Measurements from ENCODE around the gene CRLF1. TPM values are rescaled to one million over a fixed set of nuclear protein-coding genes. Genes with fewer than 3 reads are reported as not detected.
"Not testable (repeated sequence)": the region's sequence is repeated elsewhere in the genome, so short reads cannot be mapped to it uniquely, and the experiment has no call there.

The CRLF1 gene
- total RNA-seq, 1 experiment from 2014 or later, result not detected

DNA sequence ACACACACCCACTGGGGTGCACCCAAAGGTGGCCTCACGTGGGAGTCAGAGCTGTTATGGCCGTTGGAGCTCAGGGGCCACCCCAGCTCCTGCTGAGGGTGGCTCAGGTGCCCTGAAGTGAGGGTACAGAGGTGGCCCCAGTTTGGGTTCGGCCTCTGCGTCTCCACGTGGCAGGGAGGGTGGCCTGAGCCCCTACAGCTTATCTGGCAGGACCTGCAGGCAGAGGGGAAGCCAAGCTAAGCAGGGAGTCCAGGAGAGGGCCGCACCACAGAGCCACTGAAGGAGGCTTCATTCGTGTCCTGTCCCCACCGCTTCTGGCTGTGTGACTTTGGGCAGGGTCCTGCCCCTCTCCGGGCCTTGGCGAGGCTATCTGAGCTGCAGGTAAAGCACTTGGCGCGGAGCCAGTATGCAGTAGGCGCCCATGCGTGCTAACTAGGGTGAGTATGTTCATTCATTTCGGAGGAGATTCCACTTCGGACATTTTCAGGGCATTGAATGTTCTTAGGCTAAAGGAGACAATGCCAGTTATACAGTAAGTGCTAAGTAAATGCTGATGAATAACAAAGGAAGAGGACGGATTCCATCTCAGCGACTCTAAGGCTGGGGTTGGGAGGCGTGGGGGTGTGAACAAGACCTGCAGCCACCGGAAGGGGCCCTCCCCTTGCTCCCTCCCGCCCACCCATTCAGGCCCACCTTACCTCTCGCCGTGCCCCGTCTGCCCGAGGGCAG, 13.1 kb downstream of the CRLF1 start:
- Histone ChIP-seq H3K36me3 (ENCODE audit: insufficient read depth, low read length) (no peaks in the 10 kb centered on the region), H3K4me2 (ENCODE audit: low read depth, low read length, poor library complexity, severe bottlenecking) (peak overlapping the region; percentile 95), H3K9me3 (ENCODE audit: low read length) (no peaks in the 10 kb centered on the region), H3K4me3 (ENCODE audit: low read length) (peak overlapping the region; percentile 73), H4K20me1 (ENCODE audit: insufficient read depth, low read depth, low read length) (no peaks in the 10 kb centered on the region), H3K4me1 (ENCODE audit: low read length) (peaks cover 43% of the 10 kb centered on the region), H3K9me2 (replicated peaks; ENCODE audit: insufficient read depth, low read length) (no peaks in the 10 kb centered on the region), H2AFZ (ENCODE audit: low read length) (no peak overlapping the region), H3K79me2 (ENCODE audit: low read length) (no peaks in the 10 kb centered on the region), H3K27me3 (ENCODE audit: low read length) (no peaks in the 10 kb centered on the region), H3K27ac (ENCODE audit: low read length) (peak overlapping the region; percentile 23; the same call in 1 of the 2 replicates), H3K9ac (ENCODE audit: low read length) (peak overlapping the region; percentile 74)
- peak; percentile 68 for DNase-seq

DNA sequence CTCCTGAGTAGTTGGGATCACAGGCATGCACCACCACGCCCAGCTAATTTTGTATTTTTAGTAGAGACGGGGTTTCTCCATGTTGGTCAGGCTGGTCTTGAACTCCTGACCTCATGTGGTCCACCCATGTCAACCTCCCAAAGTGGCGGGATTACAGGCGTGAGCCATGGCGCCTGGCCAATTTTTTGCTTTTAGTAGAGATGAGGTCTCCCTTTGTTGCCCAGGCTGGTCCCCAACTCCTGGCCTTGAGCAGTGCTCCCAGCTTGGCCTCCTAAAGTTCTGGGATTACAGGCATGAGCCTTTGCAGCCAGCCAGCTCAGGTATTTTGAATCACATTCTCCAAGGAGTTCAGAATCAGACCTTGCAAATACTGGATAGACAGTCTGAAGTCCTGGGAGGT, 13.9 kb downstream of the CRLF1 start:
- H3K27me3 ChIP-seq (ENCODE audit: low read length); H3K9me3 ChIP-seq (ENCODE audit: low read length); H3K79me2 ChIP-seq (ENCODE audit: low read length); H2AFZ ChIP-seq (ENCODE audit: low read length); H4K20me1 ChIP-seq (ENCODE audit: insufficient read depth, low read depth, low read length); H3K4me3 ChIP-seq (ENCODE audit: low read length); DNase-seq; H3K36me3 ChIP-seq (ENCODE audit: insufficient read depth, low read length); H3K9me2 ChIP-seq (replicated peaks; ENCODE audit: insufficient read depth, low read length): not testable (repeated sequence)
- Histone ChIP-seq H3K27ac (ENCODE audit: low read length) (0 out of 2 replicates have a peak overlapping the region, but pooled peaks have one; percentile 23), H3K9ac (ENCODE audit: low read length) (peak overlapping the region; percentile 74; the same call in 1 of the 2 replicates), H3K4me2 (ENCODE audit: low read depth, low read length, poor library complexity, severe bottlenecking) (peak overlapping the region; percentile 95), H3K4me1 (ENCODE audit: low read length) (peaks cover 50% of the 10 kb centered on the region)

DNA sequence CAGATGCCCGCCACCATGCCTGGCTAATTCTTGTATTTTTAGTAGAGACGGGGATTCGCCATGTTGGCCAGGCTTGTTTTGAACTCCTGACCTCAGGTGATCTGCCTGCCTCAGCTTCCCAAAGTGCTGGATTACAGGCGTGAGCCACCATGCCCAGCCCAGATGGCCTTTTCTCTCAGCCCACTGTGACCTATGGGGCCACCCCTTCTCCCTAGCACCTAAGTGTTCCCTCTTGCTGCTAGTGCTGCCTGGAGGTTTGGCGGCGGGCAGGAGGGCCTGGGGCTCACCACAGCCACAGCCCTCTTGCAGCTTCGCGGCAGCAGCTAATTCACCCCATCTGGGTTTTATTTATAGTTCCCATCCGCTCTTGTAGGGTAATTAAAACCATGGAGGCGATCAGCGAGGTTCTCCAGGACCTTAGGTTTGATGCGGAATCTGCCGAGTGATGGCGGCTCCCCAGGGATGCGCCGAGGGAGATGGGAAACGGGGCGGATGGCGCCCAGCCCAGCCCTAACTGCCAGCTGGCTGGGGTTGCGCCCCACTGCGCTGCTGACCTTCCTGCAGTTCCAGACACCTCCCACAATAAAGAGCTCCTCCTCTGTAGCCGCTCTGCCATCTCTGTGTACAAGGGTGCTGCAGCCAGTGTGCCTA, 14.7 kb downstream of the CRLF1 start:
- no peak overlapping the region for H3K27ac ChIP-seq (ENCODE audit: low read length)
- H3K27me3 ChIP-seq (ENCODE audit: low read length), result no peaks in the 10 kb centered on the region
- H3K36me3 ChIP-seq (ENCODE audit: insufficient read depth, low read length), result no peaks in the 10 kb centered on the region
- no peak overlapping the region for H3K9ac ChIP-seq (ENCODE audit: low read length)
- no peak for DNase-seq
- no peaks in the 10 kb centered on the region for H4K20me1 ChIP-seq (ENCODE audit: insufficient read depth, low read depth, low read length)
- no peaks in the 10 kb centered on the region for H3K9me3 ChIP-seq (ENCODE audit: low read length)
- no peaks in the 10 kb centered on the region for H3K79me2 ChIP-seq (ENCODE audit: low read length)
- H3K9me2 ChIP-seq (replicated peaks; ENCODE audit: insufficient read depth, low read length), result no peaks in the 10 kb centered on the region
- H3K4me1 ChIP-seq (ENCODE audit: low read length), result peaks cover 51% of the 10 kb centered on the region
- H3K4me3 ChIP-seq (ENCODE audit: low read length), result no peak overlapping the region
- no peak overlapping the region for H2AFZ ChIP-seq (ENCODE audit: low read length)
- no peak overlapping the region for H3K4me2 ChIP-seq (ENCODE audit: low read depth, low read length, poor library complexity, severe bottlenecking)

DNA sequence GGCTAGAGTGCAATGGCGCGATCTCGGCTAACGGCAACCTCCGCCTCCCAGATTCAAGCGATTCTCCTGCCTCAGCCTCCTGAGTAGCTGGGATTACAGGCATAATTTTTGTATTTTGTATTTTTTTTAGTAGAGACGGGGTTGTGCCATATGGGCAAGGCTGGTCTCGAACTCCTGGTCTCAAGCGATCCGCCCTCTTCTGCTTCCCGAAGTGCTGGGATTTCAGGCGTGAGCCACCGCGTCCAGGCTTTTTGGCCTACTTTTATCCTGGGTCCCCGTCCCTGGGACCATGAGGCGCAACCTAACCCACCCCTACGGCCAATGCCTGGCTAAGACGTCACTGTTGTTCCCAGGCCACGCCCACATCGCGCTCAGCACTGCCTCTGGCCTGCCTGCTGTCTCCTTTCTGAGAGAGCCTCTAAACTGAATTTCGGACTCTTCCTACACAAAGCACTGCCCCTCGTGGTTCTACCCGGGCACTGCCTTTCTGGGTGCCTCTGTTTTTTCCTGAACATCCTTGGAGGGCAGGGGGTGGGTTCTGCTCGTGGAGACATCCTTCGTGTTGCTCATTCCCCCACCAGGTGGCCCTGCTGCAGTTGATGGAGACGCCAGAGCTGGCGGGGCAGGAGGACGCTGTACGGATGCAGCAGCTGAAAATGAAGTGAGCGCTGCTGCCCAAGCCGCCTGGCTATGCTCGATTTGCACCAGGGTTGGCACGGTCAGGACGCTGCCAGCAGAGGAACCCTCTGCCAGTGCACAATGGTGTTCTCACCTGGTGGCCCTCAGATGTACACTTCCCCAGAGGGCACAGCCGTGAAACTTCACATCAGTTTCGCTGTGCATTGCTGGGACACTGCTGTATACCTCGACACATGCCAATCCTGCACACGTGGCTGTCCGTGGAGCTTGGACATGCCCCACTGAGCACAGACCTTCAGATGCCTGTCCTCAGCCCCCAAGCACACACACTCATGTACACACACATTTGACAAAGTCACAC, 16.0 kb downstream of the CRLF1 start:
- H3K79me2 ChIP-seq (ENCODE audit: low read length), result no peaks in the 10 kb centered on the region
- no peaks in the 10 kb centered on the region for H3K27me3 ChIP-seq (ENCODE audit: low read length)
- DNase-seq, result peak; percentile 93
- no peaks in the 10 kb centered on the region for H3K9me2 ChIP-seq (replicated peaks; ENCODE audit: insufficient read depth, low read length)
- H3K4me1 ChIP-seq (ENCODE audit: low read length), result peaks cover 51% of the 10 kb centered on the region
- peak overlapping the region; percentile 90 for H3K9ac ChIP-seq (ENCODE audit: low read length)
- no peaks in the 10 kb centered on the region for H4K20me1 ChIP-seq (ENCODE audit: insufficient read depth, low read depth, low read length)
- H2AFZ ChIP-seq (ENCODE audit: low read length), result no peak overlapping the region
- H3K36me3 ChIP-seq (ENCODE audit: insufficient read depth, low read length), result no peaks in the 10 kb centered on the region
- peak overlapping the region; percentile 96 for H3K4me2 ChIP-seq (ENCODE audit: low read depth, low read length, poor library complexity, severe bottlenecking)
- peak overlapping the region; percentile 85; the same call in 1 of the 2 replicates for H3K27ac ChIP-seq (ENCODE audit: low read length)
- H3K9me3 ChIP-seq (ENCODE audit: low read length), result no peaks in the 10 kb centered on the region
- H3K4me3 ChIP-seq (ENCODE audit: low read length), result peak overlapping the region; percentile 84

DNA sequence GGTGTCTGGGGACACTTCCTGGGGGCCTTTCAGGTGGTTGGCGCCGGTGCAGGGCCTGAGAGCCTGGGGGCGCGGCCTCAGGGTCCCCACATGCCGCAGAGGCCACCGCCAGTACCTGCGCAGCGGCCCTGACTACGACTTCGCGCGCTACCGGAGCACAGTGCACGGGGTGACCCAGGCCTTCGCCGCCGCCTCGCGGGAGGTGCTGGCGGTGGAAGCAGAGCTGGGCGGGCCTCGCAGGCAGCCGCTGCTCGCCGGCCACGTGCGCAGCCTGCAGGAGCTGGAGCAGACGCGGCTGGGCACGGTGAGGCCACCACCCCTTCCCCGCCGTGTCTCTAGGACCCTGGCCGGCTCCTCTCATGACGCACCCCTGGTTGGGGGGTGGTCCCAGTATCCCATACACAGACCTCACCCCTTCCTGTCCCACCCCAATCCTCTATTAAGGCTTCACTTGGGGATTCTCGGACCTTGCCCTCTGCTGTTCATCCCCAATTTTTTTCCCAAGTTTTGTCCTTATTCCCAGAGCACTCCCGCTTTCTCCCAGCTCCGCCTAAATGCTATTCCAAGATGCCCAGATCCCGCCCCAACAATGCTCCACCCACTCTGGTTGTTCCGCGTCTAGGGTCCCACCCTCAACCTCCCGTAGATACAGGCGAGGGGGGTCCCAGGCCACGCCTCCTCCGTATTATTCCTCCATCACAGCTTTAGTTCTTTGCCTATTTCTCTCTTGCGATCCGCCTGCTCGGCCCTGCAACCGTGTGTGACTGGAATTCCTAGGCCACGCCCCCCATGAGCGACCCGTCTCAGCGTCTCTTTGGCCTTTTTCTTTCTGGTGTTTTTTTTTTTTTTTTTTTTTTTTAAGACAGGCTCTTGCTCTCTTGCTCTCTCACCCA, 17.0 kb downstream of the CRLF1 start:
- H3K9ac ChIP-seq (ENCODE audit: low read length), result peak overlapping the region; percentile 90
- peaks cover 43% of the 10 kb centered on the region for H3K4me1 ChIP-seq (ENCODE audit: low read length)
- H3K4me2 ChIP-seq (ENCODE audit: low read depth, low read length, poor library complexity, severe bottlenecking), result peak overlapping the region; percentile 96
- H3K9me2 ChIP-seq (replicated peaks; ENCODE audit: insufficient read depth, low read length), result no peaks in the 10 kb centered on the region
- no peaks in the 10 kb centered on the region for H3K36me3 ChIP-seq (ENCODE audit: insufficient read depth, low read length)
- no peaks in the 10 kb centered on the region for H3K27me3 ChIP-seq (ENCODE audit: low read length)
- peak overlapping the region; percentile 85 for H3K27ac ChIP-seq (ENCODE audit: low read length)
- H4K20me1 ChIP-seq (ENCODE audit: insufficient read depth, low read depth, low read length), result no peaks in the 10 kb centered on the region
- peak; percentile 88 for DNase-seq
- H3K4me3 ChIP-seq (ENCODE audit: low read length), result peak overlapping the region; percentile 84
- H2AFZ ChIP-seq (ENCODE audit: low read length), result peak overlapping the region; percentile 87; the same call in 1 of the 2 replicates
- no peaks in the 10 kb centered on the region for H3K79me2 ChIP-seq (ENCODE audit: low read length)
- no peaks in the 10 kb centered on the region for H3K9me3 ChIP-seq (ENCODE audit: low read length)

DNA sequence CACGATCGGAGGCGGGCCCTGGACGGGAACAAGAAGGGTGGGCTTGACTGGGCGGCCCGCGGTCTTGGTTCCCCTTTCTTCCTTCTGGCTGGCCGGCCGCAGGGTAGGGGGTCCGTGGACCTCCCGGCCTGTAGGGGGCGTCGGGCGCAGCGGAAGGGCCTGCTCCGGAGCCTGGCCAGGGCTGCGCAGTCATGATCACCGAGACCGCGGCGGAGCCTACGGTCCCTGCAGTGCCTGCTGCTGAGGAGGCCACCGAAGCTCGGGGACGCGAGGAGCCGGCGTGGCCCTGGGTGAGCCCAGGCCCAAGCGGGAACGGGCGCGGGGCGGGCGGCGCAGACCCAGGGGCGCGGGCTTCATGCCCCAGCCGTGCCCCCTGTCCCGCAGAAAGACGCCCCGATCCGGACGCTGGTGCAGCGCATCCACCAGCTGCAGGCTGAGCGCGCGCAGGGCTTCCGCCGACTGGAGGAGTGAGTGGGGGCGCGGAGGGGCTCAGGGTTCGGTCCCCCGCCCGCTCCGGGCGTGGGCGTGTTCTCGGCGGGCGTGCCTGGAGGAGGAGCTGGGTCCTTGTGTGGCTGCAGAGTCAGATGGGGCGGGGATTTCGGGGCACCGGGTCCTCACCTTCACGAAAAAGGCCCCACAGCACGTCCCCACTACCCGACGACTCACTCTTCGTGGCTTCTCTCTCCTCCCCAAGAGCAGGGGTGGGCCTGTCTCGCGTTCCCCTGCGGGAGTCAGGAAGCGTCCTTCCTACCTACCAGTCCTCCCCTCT, 17.8 kb downstream of the CRLF1 start, which contains the start of gene REX1BD:
TSS of gene REX1BD (plus strand) at position 188 of the 769 bp plus-strand sequence. CDS start at position 192, 4 bp downstream.
- Histone ChIP-seq H3K79me2 (ENCODE audit: low read length) (no peaks in the 10 kb centered on the region), H3K9me2 (replicated peaks; ENCODE audit: insufficient read depth, low read length) (no peaks in the 10 kb centered on the region), H3K4me1 (ENCODE audit: low read length) (peaks cover 37% of the 10 kb centered on the region)

More for the DNA sequence above, 17.8 kb downstream of the CRLF1 start, which contains the start of gene REX1BD:
- peak within 1 kb of the TSS; percentile 90 for H3K9ac ChIP-seq (ENCODE audit: low read length)
- H2AFZ ChIP-seq (ENCODE audit: low read length), result peak within 1 kb of the TSS; percentile 87
- H4K20me1 ChIP-seq (ENCODE audit: insufficient read depth, low read depth, low read length), result no peaks in the 10 kb centered on the region
- H3K27me3 ChIP-seq (ENCODE audit: low read length), result no peaks in the 10 kb centered on the region
- peak within 1 kb of the TSS; percentile 84 for H3K4me3 ChIP-seq (ENCODE audit: low read length)
- H3K9me3 ChIP-seq (ENCODE audit: low read length), result no peaks in the 10 kb centered on the region
- peak within 1 kb of the TSS; percentile 96 for H3K4me2 ChIP-seq (ENCODE audit: low read depth, low read length, poor library complexity, severe bottlenecking)
- H3K27ac ChIP-seq (ENCODE audit: low read length), result peak within 1 kb of the TSS; percentile 85
- peak; percentile 97 for DNase-seq
- no peaks in the 10 kb centered on the region for H3K36me3 ChIP-seq (ENCODE audit: insufficient read depth, low read length)

Data from Karpas-422 (cell line).